ENCODE data around the gene PITPNC1.

The PITPNC1 gene

DNA sequence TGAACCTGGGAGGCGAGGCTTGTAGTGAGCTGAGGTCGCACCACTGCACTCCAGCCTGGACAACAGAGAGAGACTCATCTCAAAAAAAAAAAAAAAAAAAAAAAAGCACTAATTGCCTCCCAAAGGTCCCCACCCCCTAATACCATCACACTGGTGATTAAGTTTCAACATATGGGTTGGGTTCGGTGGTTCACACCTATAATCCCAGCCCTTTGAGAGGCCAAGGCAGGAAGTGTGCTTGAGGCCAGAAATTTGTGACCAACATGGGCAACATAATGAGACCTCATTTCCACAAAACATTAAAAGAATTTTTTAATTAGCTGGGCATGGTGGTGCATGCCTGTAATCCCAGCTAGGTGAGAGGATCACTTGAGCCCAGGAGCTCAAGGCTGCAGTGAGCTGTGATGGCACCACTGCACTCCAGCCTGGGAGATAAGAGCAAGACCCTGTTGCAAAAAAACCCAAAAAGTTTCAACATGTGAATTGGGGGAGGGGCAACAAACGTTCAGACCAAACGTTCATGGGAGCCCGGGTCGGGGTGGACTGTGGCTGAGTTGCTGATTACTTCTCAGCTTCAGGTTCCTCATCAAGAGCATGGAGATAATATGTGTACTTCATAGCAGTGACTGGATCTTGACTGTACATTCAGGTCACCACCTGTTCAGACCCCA lies 278.5 kb downstream of the PITPNC1 start:
- TF ChIP-seq REST (IDR thresholded peaks at IDR 0.05; ENCODE audit: insufficient read depth in 1 of 2, low read depth in 2 of 2, low read length in 2 of 2) (no peak), POLR2AphosphoS5 (IDR thresholded peaks at IDR 0.05; ENCODE audit: low read depth, low read length) (no peak), FOXP2 (optimal IDR thresholded peaks at IDR 0.05; ENCODE audit: borderline replicate concordance, extremely low read depth, extremely low read length, insufficient read depth) (no peak), TAF1 (IDR thresholded peaks at IDR 0.05; ENCODE audit: borderline replicate concordance, insufficient read depth, low read length) (no peak), SIN3A (IDR thresholded peaks at IDR 0.05; ENCODE audit: borderline replicate concordance, insufficient read depth, low read length) (no peak)

DNA sequence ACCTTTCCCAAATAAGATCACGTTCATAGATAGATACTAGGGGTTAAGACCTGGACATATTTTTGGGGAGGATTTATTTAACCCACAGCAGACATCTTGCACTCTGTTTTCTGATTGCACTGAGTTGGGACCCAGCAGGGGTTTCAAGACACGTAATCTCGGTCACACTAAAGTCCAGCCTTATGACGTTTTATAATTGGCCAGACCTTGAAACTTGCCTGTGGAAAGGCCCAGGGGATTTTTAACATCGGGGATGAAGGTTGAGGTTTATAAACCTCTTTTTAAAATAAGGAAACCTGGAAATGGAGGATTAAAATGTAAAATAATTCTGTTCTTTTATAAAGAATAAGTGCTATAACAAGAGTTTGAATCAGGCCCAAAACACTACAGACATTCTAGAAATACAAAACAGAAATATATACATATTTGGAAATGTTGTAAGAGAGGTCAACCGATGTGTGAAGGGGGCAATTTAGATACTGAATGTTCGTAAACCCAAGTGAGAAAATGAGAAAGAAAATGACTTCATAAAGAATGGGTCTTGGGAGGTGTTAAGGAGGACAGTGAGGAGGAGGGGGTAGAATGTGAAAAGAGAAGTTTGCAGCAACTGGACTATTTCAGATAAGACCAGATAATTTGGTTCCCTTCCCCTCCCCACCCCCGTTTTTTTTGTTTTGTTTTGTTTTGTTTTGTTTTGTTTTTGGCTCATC lies 279.6 kb downstream of the PITPNC1 start:
- TF ChIP-seq TAF1 (IDR thresholded peaks at IDR 0.05; ENCODE audit: borderline replicate concordance, insufficient read depth, low read length) = no peak
- TF ChIP-seq FOXP2 (optimal IDR thresholded peaks at IDR 0.05; ENCODE audit: borderline replicate concordance, extremely low read depth, extremely low read length, insufficient read depth) = no peak
- TF ChIP-seq SIN3A (IDR thresholded peaks at IDR 0.05; ENCODE audit: borderline replicate concordance, insufficient read depth, low read length) = no peak

DNA sequence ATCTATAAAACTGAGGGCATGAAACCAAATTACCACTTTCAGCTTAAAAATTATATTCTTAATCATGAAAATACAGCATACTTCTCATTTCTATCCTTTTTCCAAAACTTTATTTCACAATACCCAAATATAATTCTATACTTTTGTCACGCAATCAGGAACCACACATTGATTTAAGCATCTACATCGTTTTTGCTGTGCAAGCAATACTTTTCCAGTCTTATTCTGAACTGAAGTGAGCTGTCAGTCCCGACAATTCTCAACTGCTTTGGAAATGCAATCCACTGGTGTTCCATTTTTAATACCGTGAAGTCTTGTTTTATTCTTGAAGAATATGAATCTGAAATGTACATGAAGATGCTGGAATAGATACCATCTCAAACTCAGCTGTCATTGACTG lies 280.5 kb downstream of the PITPNC1 start:
- TF ChIP-seq REST (IDR thresholded peaks at IDR 0.05; ENCODE audit: insufficient read depth in 1 of 2, low read depth in 2 of 2, low read length in 2 of 2) (no peak), POLR2AphosphoS5 (IDR thresholded peaks at IDR 0.05; ENCODE audit: low read depth, low read length) (no peak), SIN3A (IDR thresholded peaks at IDR 0.05; ENCODE audit: borderline replicate concordance, insufficient read depth, low read length) (no peak), TAF1 (IDR thresholded peaks at IDR 0.05; ENCODE audit: borderline replicate concordance, insufficient read depth, low read length) (no peak), FOXP2 (optimal IDR thresholded peaks at IDR 0.05; ENCODE audit: borderline replicate concordance, extremely low read depth, extremely low read length, insufficient read depth) (no peak)

DNA sequence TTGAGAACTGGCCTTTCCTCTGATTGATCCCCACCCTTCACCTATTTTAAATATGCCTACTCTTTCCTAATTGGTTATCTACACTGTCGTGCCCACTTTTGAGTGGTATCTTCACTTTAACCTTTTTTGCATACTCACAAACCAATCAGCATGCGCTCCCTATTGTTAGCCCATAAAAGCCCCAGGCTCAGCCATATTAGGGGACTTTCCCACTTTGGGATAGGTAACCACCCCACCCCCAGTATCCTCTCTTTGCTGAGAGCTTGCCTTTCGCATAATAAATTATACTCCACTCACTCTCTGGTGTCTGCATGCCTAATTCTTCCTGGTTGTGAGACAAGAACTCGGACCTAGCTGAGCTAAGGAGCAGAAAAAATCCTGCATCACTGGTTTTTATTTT lies 281.2 kb downstream of the PITPNC1 start:
- no peak for TF ChIP-seq FOXP2 (optimal IDR thresholded peaks at IDR 0.05; ENCODE audit: borderline replicate concordance, extremely low read depth, extremely low read length, insufficient read depth)
- TF ChIP-seq TAF1 (IDR thresholded peaks at IDR 0.05; ENCODE audit: borderline replicate concordance, insufficient read depth, low read length) = no peak
- TF ChIP-seq REST (IDR thresholded peaks at IDR 0.05; ENCODE audit: insufficient read depth in 1 of 2, low read depth in 2 of 2, low read length in 2 of 2) = no peak
- no peak for TF ChIP-seq SIN3A (IDR thresholded peaks at IDR 0.05; ENCODE audit: borderline replicate concordance, insufficient read depth, low read length)
- TF ChIP-seq POLR2AphosphoS5 (IDR thresholded peaks at IDR 0.05; ENCODE audit: low read depth, low read length) = no peak

GRCh38 chr17:67659028-67659427 lies 281.9 kb downstream of the PITPNC1 start:
- TF ChIP-seq FOXP2 (optimal IDR thresholded peaks at IDR 0.05; ENCODE audit: borderline replicate concordance, extremely low read depth, extremely low read length, insufficient read depth) = no peak
- no peak for TF ChIP-seq REST (IDR thresholded peaks at IDR 0.05; ENCODE audit: insufficient read depth in 1 of 2, low read depth in 2 of 2, low read length in 2 of 2)
- TF ChIP-seq POLR2AphosphoS5 (IDR thresholded peaks at IDR 0.05; ENCODE audit: low read depth, low read length) = no peak
- no peak for TF ChIP-seq TAF1 (IDR thresholded peaks at IDR 0.05; ENCODE audit: borderline replicate concordance, insufficient read depth, low read length)
- no peak for TF ChIP-seq SIN3A (IDR thresholded peaks at IDR 0.05; ENCODE audit: borderline replicate concordance, insufficient read depth, low read length)

Data from PFSK-1 (cell line).